Urothelium cell line (cell line): Measurements from ENCODE around the gene PRR23E.

Experiments used
- DNase-seq: peaks from one replicate; pipeline ENCODE4 v3.0.0; 2011; ENCODE audit warnings: low spot score, mixed read lengths
- FAIRE-seq: peaks from 2 replicates; lab custom pipeline; 2011; peaks lifted over from hg19 to GRCh38; lab: Jason Lieb, UNC

The PRR23E gene

GRCh38 chr3:127222163-127222562 lies 29.2 kb downstream of the PRR23E start:
- FAIRE-seq = no peak
- no peak for DNase-seq

GRCh38 chr3:127222664-127223063 lies 29.7 kb downstream of the PRR23E start:
- no peak for FAIRE-seq

GRCh38 chr3:127224118-127224517 lies 31.2 kb downstream of the PRR23E start:
- FAIRE-seq = peak; percentile 17

More at GRCh38 chr3:127222664-127223063, 29.7 kb downstream of the PRR23E start:
- no peak for DNase-seq

GRCh38 chr3:127226457-127226856 lies 33.5 kb downstream of the PRR23E start:
- FAIRE-seq (peak; percentile 82), DNase-seq (peak; percentile 87)

More at GRCh38 chr3:127224118-127224517, 31.2 kb downstream of the PRR23E start:
- no peak for DNase-seq

- DNase-seq = peak; percentile 91
- FAIRE-seq = peak; percentile 46
Observed at GRCh38 chr3:127226946-127227842, 34.3 kb downstream of the PRR23E start.

- DNase-seq = no peak
- FAIRE-seq = no peak
Observed at GRCh38 chr3:127228866-127229265, 35.9 kb downstream of the PRR23E start.

GRCh38 chr3:127233371-127233770 lies 40.4 kb downstream of the PRR23E start:
- FAIRE-seq = no peak

GRCh38 chr3:127234778-127235177 lies 41.8 kb downstream of the PRR23E start:
- no peak for FAIRE-seq
- DNase-seq = no peak

More at GRCh38 chr3:127233371-127233770, 40.4 kb downstream of the PRR23E start:
- peak; percentile 59 for DNase-seq

GRCh38 chr3:127235706-127236105 lies 42.8 kb downstream of the PRR23E start:
- FAIRE-seq (no peak), DNase-seq (no peak)

- no peak for DNase-seq
- no peak for FAIRE-seq
Observed at GRCh38 chr3:127237835-127238234, 44.9 kb downstream of the PRR23E start.

GRCh38 chr3:127238602-127239001 lies 45.7 kb downstream of the PRR23E start:
- DNase-seq (no peak), FAIRE-seq (no peak)

- FAIRE-seq (no peak), DNase-seq (no peak)
Observed at GRCh38 chr3:127247292-127247691, 54.4 kb downstream of the PRR23E start.
